ENCODE measurements around the gene AFAP1L2.

DNA sequence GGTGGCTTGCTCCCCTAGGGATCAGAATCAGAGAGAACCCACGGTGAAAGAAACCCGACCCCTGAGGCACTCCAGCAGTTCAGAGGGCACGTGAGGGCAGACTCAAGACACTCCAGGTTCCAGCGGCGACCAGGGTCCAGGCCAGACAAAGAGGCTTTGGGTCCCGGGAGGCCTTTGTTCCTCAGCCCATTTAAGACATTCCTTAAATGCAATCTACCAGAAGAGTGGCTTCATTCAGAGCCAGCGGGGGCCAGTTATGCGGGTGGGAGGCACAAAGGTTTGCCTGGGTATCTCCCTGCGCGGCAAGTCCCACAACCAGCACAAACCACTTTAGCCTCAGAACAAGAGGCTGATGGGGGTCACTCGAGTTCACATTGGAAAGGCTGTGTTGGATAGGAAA is 53.6 kb downstream of the AFAP1L2 start:
- no peak for TF ChIP-seq CTCF (IDR thresholded peaks at IDR 0.05)
- TF ChIP-seq POLR2A (IDR thresholded peaks at IDR 0.05) = no peak
- TF ChIP-seq POLR2AphosphoS5 (IDR thresholded peaks at IDR 0.05) = no peak

Measured in stomach (tissue), 4 donors.